GM10847 (cell line): ENCODE measurements around the gene MECP2.

Source experiments
- POLR2A ChIP-seq: IDR thresholded peaks from 2 replicates; pipeline ENCODE4 v1.6.1; 2011; ENCODE audit not compliant: insufficient read length; ENCODE audit errors: extremely low read depth

The MECP2 gene

DNA sequence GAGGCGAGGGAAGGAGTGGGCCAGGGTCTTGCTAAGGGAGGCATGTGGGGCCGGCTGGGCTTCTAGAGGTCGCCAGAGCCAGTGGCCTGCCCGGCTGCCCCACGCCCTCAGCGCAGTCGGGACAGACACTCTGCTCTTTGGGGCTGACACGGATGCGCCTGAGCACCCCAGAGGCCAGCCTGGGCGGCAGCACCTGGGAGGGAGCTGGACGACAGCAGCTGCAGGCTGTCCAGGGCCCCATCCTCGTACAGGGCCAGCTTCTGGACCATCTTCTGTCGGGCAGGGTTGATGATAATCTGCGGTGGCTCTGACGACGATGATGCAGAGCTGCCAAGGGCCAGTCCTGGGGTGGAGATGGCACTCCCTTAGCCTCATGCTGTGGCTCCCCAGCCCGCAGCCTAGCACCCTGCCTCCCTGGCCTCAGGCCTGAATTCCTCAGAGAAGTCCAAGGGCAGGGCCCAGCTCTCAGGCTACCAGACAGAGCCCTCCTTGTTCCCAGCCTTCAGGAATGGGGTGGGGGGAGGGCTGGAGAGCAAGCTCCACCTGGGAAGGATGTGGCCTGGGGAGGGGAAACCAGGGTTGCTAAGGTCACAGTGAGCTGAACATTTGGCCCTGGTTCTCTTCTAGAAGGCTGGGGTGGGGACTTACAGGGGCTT is 85.1 kb downstream of the MECP2 start:
- TF ChIP-seq POLR2A, result no peak

DNA sequence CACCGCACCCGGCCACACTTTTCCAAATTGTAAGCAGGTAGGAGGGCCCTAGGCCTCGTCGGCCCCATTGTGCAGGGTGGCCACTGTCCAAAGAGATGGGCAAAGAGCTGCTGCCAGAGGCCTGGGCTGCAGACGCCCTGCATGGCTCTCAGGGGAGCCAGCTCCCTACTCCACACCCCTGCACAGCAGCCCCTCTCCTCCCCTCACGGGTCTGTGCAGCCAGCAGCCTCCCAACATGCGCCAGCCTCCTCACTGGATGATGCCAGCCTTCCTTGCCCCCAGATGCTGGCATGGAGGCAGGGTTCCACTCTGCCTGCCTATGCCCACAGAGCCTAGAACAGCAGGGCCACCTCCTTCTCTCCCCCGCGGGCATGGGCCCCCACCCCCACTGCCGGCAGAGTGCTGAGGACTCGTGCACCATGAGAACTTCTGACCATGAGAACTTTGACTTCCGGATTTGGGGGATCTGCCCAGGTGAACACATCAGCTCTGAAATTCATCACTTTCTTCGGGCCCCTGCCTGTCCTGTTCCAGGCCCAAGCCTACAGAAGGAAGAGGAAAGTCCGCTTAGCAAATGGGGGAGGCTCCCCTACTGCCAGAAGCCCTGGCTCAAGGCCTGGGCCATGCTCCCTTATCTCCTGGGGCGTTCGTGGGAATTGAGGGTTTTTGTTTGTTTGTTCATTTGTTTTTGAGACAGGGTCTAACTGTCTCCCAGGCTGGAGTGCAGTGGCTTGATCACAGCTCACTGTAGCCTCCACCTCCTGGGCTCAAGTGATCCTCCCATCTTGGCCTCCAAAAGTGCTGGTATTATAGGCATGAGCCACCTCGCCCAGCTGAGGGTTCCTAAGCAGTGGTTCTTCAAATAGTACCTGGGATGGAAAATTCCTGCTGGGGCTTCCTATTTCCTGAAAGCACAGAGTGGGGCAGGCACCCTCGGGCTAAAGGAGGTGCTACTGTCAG is 85.9 kb downstream of the MECP2 start:
- no peak for TF ChIP-seq POLR2A

GRCh38 chrX:154010330-154011087 is 87.0 kb downstream of the MECP2 start:
- TF ChIP-seq POLR2A, result no peak

- TF ChIP-seq POLR2A, result no peak
Measured at GRCh38 chrX:154008521-154008920, 89.0 kb downstream of the MECP2 start.

GRCh38 chrX:154006947-154007346 is 90.6 kb downstream of the MECP2 start:
- no peak for TF ChIP-seq POLR2A

DNA sequence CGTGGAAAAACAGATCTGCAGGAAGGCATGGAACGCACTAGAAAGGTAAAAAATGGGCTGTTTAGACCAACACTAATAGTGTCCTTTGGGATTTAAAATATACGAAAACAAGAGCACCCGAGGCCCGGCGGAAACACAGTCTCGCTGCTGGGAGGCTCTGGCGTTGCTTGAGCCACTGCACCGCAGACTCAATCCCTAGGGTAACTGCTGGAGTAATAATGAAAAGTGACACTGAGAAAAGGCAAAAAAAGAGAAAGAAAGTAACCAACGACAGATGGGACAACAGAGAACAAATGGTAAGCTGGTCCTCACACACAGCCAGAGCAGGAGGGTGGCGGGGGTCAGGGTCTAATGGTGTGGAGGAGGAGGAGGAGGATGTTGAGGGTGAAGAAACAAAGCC is 93.2 kb downstream of the MECP2 start:
- TF ChIP-seq POLR2A, result no peak

GRCh38 chrX:154002215-154002719 is 95.2 kb downstream of the MECP2 start:
- TF ChIP-seq POLR2A, result no peak

GRCh38 chrX:154000051-154000450 is 97.5 kb downstream of the MECP2 start:
- TF ChIP-seq POLR2A, result no peak

DNA sequence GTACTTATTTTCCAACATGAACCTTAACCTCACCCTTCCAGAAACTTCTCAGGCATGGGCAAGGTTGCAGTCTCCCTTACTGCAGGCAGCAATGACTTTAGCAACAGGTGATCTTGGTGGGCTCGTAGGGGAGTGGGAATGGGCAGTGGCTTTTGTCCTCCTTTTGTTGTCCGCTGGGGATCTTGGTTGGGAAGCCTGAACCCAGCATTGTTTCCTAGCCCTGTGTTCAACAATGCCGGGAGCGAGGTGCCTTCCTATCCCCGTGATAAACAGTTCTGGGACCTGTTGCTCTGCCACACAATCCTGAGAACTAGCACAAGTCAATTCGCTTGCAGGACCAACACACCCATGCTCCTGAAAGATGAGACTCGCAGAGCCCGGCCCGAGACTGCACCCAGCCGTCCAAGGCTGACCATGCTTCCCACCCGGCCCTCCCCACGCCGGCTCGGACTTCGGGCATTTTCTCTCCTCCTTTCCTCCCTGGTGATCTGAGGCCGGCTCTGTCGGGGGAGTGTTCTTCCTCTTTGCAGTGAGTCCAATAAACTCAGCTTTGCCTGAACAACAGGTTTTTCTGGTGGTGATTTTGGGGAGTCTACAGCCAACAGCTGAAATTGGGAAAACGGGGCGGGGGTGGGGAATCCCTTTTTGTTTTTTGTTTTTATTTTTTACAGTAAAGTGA is 98.0 kb downstream of the MECP2 start:
- TF ChIP-seq POLR2A, result no peak

DNA sequence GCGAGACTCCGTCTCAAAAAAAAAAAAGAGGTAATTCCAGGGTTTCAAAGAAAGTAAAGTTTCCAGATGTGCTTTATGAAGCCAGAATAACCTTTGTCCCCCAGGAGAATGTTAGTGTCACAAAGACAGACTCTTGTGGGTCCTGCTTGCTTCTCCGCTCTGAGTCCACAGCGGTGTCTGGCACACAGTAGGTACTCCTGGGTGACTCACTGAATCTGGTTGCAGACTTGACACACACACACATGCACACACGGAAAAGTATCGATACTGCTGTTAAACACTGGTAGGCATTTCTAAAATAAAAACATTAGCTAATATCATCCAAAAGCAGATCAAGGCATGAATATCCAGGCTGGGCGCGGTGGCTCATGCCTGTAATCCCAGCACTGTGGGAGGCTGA is 102.0 kb downstream of the MECP2 start:
- no peak for TF ChIP-seq POLR2A

DNA sequence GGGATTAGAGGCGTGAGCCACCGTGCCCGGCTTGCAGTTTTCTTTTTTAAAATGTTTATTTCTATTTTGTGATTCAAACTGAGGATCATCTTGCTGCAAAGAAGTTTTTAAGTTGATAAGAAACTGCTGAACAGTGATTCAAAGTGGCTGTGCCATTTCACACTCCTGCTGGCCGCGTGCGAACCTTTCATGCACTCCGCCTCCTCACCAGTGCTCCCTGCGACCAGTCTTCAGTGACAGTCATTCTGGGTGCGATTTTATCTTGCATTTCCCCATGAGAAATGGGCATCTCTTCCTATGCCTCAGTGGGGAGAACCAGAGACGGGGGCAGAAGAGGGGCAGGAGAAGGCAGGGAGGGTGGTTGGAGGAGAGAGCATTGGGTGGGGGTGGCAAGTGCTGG is 103.5 kb downstream of the MECP2 start:
- no peak for TF ChIP-seq POLR2A

GRCh38 chrX:153993079-153993478 is 104.4 kb downstream of the MECP2 start:
- TF ChIP-seq POLR2A, result no peak

DNA sequence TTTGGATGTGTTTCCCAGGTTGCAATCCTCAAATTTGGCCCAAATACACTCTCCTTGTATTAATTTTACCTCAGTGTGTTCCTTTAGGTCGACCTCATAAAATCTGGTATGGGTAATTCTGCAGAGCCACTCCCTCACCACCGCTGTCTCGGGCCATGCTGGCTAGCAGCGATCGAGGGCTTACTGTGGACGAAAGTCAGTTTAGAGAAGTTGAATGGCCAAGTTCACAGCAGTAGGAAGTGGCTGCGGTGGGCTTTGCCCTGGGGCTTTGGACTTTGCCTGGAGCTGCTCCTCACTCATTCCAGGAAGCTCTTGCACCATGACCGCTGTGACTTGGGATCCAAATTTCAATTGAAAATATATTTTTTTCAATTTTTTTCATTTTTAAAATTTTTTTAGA is 105.3 kb downstream of the MECP2 start:
- no peak for TF ChIP-seq POLR2A

DNA sequence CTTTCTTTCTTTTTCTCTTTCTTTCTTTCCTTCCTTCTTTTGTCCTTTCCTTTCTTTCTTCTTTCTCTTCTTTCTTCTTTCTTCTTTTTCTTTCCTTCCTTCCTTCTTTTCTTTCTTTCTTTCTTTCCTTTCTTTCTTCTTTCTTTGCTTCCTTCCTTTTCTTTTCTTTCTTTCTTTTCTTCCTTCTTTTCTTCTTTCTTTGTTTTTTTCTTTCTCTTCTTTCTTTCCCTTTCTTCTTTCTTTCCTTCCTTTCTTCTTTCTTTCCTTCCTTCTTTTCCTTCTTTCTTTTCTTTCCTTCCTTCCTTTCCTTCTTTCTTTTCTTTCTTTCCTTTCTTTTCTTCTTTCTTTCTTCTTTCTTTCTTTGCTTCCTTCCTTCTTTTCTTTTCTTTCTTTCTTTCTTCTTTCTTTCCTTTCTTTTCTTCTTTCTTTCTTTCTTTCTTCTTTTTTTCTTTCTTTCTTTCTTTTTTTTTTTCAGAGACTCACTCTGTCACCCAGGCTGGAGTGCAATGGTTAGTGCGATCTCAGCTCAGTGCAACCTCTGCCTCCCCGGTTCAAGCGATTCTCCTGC is 106.4 kb downstream of the MECP2 start:
- no peak for TF ChIP-seq POLR2A
